Medulla oblongata (tissue), 1 donor: ENCODE results near the gene ATP13A2.

ENCODE experiments used
- DNase-seq: peaks from one replicate; pipeline ENCODE4 v3.0.0-alpha.2; 2015; ENCODE audit errors: extremely low spot score

Gene ATP13A2

GRCh38 chr1:17028662-17029188 is 17.0 kb upstream of the ATP13A2 start:
- DNase-seq = no peak

- DNase-seq = no peak
Measured at GRCh38 chr1:17027900-17028299, 16.2 kb upstream of the ATP13A2 start.

GRCh38 chr1:17027403-17027802 is 15.7 kb upstream of the ATP13A2 start:
- no peak for DNase-seq

GRCh38 chr1:17024721-17025120 is 13.0 kb upstream of the ATP13A2 start:
- DNase-seq = no peak

GRCh38 chr1:17023573-17023972 is 11.8 kb upstream of the ATP13A2 start:
- no peak for DNase-seq

GRCh38 chr1:17023102-17023501 is 11.4 kb upstream of the ATP13A2 start:
- peak; percentile 51 for DNase-seq

GRCh38 chr1:17021896-17022295 is 10.2 kb upstream of the ATP13A2 start:
- no peak for DNase-seq

- no peak for DNase-seq
Measured at GRCh38 chr1:17020502-17020901, 8.8 kb upstream of the ATP13A2 start.

- no peak for DNase-seq
Measured at GRCh38 chr1:17018849-17019248, 7.1 kb upstream of the ATP13A2 start.

- DNase-seq = no peak
Measured at GRCh38 chr1:17017435-17017834, 5.7 kb upstream of the ATP13A2 start.

GRCh38 chr1:17016317-17016661 is 4.6 kb upstream of the ATP13A2 start:
- no peak for DNase-seq

- no peak for DNase-seq
Measured at GRCh38 chr1:17014671-17015567, 3.2 kb upstream of the ATP13A2 start.

GRCh38 chr1:17013491-17014320 is 2.0 kb upstream of the ATP13A2 start:
- peak; percentile 36 for DNase-seq

GRCh38 chr1:17012775-17013490 is 1.2 kb upstream of the ATP13A2 start:
- DNase-seq = no peak

- DNase-seq = no peak
Measured at GRCh38 chr1:17011092-17011438, 663 bp downstream of the ATP13A2 start.

- DNase-seq = no peak
Measured at GRCh38 chr1:17009706-17010105, 2.0 kb downstream of the ATP13A2 start.

- DNase-seq = no peak
Measured at GRCh38 chr1:17008208-17008855, 3.4 kb downstream of the ATP13A2 start.

GRCh38 chr1:17007121-17007520 is 4.6 kb downstream of the ATP13A2 start:
- DNase-seq = no peak

- DNase-seq = no peak
Measured at GRCh38 chr1:17005365-17005740, 6.4 kb downstream of the ATP13A2 start.

- DNase-seq = no peak
Measured at GRCh38 chr1:17004466-17005364, 7.0 kb downstream of the ATP13A2 start.

- DNase-seq = no peak
Measured at GRCh38 chr1:17002524-17002902, 9.2 kb downstream of the ATP13A2 start.
